HG02571 (cell line): ENCODE measurements around the gene SNN.

Experiments
- ATAC-seq: cut with Tn5 transposase; IDR thresholded peaks from one replicate; pipeline ENCODE4 v1.9.1; 2021; ENCODE audit warnings: mild to moderate bottlenecking, moderate library complexity; ENCODE audit not compliant: unreplicated experiment

SNN gene

DNA sequence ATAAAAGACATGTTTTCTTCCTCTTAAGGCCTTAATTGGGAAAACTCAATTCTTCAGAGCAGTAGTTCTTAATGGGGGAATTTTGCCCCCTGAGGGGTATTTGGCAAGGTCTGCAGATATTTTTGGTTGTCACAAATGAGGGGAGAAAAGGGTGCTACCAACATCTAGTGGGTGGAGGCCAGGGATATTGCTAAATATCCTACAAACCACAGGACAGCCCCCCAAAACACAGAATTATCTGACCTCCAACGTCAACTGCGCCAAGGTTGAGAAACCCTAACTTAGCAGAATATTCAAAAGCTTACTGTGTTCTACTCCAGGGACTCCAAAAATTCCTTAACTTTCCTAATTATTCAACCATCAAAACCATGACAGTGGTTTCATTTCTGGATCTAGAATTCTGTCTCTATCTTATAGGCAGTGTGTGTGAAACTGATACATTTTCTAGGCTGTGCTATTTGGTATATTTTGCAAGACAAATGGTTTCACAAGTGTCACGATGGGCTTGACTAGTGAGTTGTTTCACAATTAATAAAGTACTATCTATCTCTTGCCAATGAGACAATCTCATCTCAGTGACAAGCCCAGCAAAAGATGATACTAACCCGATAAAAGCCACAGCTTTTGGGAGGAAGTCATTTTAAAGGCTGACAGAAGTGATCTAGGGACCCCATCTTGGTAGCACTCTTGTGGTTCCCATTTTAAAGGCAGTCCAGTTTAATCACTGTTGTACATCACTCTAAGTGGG is 59.7 kb downstream of the SNN start:
- ATAC-seq, result no peak
